DMS153 treated with DMSO at 0.1 percent for 48 hours (cell line): ENCODE results near the gene GEN1.

Experiments used
- DNase-seq: peaks from one replicate; lab custom pipeline; 2025; ENCODE audit not compliant: unreplicated experiment; lab: John Stamatoyannopoulos, UW

GEN1 gene, protein sequence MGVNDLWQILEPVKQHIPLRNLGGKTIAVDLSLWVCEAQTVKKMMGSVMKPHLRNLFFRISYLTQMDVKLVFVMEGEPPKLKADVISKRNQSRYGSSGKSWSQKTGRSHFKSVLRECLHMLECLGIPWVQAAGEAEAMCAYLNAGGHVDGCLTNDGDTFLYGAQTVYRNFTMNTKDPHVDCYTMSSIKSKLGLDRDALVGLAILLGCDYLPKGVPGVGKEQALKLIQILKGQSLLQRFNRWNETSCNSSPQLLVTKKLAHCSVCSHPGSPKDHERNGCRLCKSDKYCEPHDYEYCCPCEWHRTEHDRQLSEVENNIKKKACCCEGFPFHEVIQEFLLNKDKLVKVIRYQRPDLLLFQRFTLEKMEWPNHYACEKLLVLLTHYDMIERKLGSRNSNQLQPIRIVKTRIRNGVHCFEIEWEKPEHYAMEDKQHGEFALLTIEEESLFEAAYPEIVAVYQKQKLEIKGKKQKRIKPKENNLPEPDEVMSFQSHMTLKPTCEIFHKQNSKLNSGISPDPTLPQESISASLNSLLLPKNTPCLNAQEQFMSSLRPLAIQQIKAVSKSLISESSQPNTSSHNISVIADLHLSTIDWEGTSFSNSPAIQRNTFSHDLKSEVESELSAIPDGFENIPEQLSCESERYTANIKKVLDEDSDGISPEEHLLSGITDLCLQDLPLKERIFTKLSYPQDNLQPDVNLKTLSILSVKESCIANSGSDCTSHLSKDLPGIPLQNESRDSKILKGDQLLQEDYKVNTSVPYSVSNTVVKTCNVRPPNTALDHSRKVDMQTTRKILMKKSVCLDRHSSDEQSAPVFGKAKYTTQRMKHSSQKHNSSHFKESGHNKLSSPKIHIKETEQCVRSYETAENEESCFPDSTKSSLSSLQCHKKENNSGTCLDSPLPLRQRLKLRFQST

GRCh38 chr2:17753803-17754663, at the start of gene GEN1, which contains the start of gene SMC6:
GEN1 (plus strand) TSS chr2:17754138; CDS start chr2:17759944, 5,806 bp downstream.
SMC6 (minus strand) TSS chr2:17753810; CDS start chr2:17745946, 7,864 bp downstream.
- DNase-seq: peak; percentile 81

- no peak for DNase-seq
Measured at GRCh38 chr2:17706845-17707244, 47.1 kb upstream of the GEN1 start.

GRCh38 chr2:17708501-17708900, 45.4 kb upstream of the GEN1 start:
- no peak for DNase-seq

DNA sequence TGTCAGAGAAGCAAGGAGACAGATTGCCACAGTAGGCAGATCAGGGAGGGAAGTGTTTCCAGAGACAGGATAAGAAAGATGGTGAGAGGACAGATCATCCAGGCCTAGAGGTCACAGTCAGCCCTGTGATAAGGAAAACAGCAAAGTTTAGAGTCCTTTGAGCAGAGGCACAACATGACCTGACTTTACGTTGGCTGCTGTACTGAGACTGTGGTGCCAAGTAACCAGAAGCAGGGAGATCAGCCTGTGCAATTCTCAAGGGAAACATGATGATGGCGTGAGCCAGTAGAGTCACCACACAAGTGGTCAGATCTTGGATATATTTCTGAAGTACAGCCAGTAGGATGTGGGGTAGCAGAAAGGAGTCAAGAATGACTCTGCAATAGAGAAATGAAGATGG, 44.0 kb upstream of the GEN1 start:
- no peak for DNase-seq

- no peak for DNase-seq
Measured at GRCh38 chr2:17710547-17711248, 43.2 kb upstream of the GEN1 start.

GRCh38 chr2:17713291-17713690, 40.6 kb upstream of the GEN1 start:
- DNase-seq: no peak

DNA sequence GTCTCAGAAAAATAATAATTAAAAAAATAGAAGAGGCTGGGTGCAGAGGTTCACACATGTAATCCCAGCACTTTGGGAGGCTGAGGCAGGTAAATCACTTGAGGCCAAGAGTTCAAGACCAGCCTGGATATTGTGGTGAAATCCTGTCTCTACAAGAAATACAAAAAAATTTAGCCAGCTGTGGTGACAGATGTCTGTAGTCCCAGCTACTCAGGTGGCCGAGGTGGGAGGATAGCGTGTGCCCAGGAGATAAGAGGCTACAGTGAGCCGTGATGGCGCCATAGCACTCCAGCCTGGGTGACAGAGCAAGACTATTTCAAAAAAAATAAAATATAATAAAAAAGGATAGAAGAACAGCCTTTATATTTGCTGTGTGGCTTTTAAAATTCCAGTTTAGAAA, 36.3 kb upstream of the GEN1 start:
- DNase-seq: no peak

- DNase-seq: no peak
Measured at GRCh38 chr2:17718689-17719088, 35.2 kb upstream of the GEN1 start.

- no peak for DNase-seq
Measured at GRCh38 chr2:17719562-17720371, 34.2 kb upstream of the GEN1 start.

GRCh38 chr2:17728210-17728609, 25.7 kb upstream of the GEN1 start:
- no peak for DNase-seq

DNA sequence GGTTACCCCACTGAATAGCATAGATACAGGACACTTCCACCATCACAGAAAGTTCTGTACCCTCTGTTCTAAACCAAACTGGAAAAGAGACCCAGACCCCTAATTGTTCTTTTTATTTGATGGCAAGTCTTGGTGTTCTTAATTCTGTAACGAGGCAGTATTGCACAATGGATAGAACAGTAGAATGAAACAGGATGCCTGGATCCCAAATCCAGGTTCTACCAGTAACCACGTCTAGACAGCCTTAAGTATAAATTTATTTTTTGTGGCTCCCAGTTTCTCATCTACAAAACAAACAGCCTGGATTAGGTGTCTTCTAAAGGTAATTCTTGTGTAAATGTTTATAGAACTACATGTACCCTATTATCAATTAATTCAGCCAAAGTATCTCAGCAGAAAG, 24.1 kb upstream of the GEN1 start:
- no peak for DNase-seq

DNA sequence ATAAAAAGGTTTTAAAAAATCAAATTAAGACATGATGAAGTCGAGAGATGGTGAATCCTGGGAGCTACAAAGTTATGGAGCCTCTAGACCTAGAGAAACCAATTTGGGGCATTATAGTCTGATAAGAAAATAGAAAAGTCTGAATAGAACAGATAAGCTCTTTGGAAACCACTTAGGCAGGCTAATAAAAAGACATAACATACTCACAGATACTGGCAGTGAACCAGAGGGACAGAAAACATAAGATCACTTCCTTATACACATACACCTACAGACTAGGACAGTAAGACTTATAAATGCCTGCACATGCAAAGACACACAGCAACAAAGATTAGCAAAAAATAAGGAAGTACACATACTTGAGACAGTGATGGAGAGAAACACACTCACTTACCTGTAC, 20.3 kb upstream of the GEN1 start:
- DNase-seq: no peak

DNA sequence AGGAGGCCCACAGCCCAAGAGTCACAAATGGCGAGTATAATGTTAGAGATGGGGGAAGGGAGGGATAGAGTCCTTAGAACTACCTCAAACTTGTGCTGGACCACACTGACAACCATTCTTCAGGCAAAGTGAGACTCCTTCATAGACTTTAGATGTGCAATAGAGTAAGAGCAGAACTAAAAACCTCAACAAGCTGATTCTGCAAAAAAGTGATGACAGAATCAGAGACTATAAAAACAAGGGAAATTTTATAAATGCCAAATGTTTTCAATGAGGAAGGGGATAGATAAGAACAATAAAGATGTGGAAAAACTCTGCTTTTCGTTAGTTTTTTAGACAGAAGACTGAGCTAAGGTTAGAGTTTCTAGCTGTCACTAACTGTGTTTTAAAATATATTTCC, 18.1 kb upstream of the GEN1 start:
- DNase-seq: no peak

DNA sequence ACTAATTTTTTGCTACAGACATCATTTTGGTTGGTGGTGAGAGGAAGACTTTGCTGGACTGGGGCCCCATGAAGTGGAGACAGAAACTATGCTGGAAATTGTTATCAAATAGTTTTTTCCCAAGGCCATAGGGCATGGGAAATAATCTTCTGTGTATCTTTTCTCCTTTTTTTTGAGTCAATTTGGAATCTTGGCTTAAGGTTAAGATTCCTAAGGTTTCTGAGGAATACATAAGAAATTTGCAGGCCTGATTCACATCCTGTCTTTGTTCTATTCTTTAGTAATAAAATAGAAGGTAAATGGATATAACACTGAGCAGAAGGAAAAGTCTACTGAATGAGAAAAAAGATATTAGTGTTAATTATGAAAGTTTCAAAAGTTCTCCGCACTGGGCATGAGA, 16.9 kb upstream of the GEN1 start:
- no peak for DNase-seq

DNA sequence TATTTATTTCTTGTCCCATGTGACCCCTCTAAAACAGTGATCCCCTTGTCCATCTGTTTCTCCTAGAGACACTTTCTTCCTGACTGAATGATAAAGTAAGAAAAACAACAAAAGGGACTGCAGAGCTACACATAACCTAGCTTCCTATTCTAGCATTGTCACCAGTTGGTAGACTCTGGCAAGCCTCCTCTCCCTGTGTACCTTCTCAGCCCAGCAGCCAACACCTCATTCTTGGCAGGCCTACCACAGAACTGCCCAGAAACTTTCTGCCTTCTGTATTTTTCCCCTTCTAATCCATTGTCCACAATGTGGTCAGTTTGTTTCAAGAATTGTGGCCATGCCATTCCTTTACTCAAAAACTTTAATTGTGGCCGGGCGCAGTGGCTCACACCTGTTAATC, 13.7 kb upstream of the GEN1 start:
- no peak for DNase-seq

DNA sequence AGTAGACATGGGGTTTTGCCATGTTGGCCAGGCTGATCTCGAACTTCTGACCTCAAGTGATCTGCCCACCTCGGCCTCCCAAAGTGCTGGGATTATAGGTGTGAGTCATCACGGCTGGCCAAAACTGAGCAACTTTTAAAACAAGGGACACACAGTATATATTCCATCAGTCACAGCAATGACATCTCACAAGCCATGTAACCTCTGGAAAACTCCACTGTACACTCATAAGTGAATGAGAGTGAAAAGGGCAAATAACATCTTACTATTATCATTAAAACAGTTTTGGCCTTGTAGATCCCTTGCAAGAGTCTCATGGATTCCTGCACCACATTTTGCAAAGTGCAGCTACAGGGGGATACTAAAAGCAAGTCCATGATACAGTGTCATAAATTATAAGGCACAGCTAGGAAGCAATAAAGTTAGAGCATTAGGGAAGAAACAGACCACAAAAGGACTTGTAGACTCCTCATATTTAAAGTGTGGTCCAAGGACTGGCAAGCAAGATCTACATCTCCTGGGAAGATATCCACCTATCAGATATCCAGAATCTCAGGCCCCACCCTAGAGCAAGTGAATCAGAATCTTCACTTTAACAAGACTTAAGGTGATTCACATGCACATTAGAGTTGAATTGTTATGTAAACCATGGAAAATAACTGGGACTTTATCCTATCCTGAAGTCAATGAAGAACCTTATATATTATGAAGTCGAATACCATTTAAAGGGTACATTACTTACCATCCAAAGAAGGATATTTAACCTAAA, 6.1 kb upstream of the GEN1 start:
- no peak for DNase-seq

DNA sequence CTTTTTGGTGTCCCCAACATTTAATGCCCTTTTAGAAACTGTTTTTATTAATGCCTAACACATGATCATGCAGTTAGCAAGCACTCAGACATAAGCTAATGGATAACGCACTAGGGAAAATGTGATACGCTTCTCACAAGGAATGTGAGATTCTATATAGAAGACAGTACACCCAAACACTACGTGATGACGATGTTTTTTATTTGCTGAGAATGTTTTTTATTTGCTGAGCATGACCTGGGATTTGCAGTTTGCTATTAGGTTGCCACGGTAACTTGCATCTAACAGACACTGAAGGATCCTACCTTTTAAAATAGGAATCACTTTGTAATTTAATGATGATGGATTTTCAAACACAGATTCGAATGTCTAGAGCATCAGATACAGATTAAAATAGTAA, 5.2 kb upstream of the GEN1 start:
- DNase-seq: no peak

DNA sequence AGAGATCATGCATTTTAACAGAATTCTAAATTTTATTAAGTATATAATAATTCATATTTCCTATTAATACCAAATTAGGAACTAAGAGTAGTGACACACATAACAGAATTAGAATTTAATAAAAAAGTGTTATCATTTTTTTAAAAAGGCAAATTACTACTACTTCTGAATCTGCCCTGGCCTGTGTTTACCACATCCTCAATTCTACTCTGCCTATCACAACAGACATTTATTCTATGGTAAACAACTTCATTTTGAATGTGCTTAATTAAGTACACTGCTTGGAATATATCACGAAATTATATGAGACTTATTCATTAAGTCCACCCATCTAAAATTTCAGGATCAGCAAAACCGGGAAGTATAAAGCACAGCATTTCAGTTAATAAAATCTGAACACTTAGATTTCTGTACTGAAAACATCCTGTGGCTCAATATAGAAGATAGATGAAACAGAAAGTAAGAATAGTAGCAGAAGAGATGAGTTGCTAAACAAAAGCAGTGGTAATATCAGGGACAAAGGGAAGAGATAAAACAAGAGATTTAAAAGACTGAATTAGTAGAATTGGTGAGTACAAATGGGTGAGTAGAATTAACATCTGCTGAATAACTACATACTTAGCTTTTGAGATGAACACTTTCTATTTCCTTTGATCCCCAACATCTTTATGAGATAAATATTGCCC, 4.0 kb upstream of the GEN1 start:
- DNase-seq: no peak
